H1 (cell line): ENCODE measurements around the gene CMYA5. TPM values are rescaled to one million over a fixed set of nuclear protein-coding genes. Genes with fewer than 3 reads are reported as not detected.

Experiments used
- BRCA1 ChIP-seq: IDR thresholded peaks from 2 replicates; pipeline ENCODE4 v1.6.1; 2012; ENCODE audit warnings: low read depth, low read length, improper control_type of control experiment
- CHD1 ChIP-seq: IDR thresholded peaks from 2 replicates; pipeline ENCODE4 v1.6.1; 2012; ENCODE audit warnings: low read depth, low read length, improper control_type of control experiment
- EGR1 ChIP-seq: IDR thresholded peaks from 2 replicates; pipeline ENCODE4 v1.6.1; 2011; ENCODE audit warnings: low read depth, low read length, borderline replicate concordance
- HDAC2 ChIP-seq, 2 experiments: fragments of 300-600 bp in 1 of 2; sonication (generic) in 1 of 2; IDR thresholded peaks; 2 replicates each; pipeline ENCODE4 v1.6.1; 2011 to 2012; ENCODE audit warnings: low read depth in 2 of 2, low read length in 2 of 2, mild to moderate bottlenecking in 2 of 2, moderate library complexity in 2 of 2, borderline replicate concordance in 1 of 2, inconsistent platforms in 1 of 2
- RFX5 ChIP-seq: IDR thresholded peaks from 2 replicates; pipeline ENCODE4 v1.6.1; 2011; ENCODE audit warnings: low read depth, low read length, improper control_type of control experiment, borderline replicate concordance
- SIN3A ChIP-seq, 2 experiments: IDR thresholded peaks in 1 of 2; conservative IDR thresholded peaks in 1 of 2; 2 replicates each; pipeline ENCODE4 v1.6.1; 2011 to 2012; ENCODE audit warnings: low read length in 2 of 2, improper control_type of control experiment in 1 of 2, low read depth in 1 of 2, mild to moderate bottlenecking in 1 of 2
- SIX5 ChIP-seq: IDR thresholded peaks from 2 replicates; pipeline ENCODE4 v1.6.1; 2011; ENCODE audit warnings: mild to moderate bottlenecking, low read depth, low read length
- SP2 ChIP-seq: IDR thresholded peaks from 2 replicates; pipeline ENCODE4 v1.6.1; 2012; ENCODE audit warnings: mild to moderate bottlenecking, low read length, inconsistent platforms
- YY1 ChIP-seq: IDR thresholded peaks from 2 replicates; pipeline ENCODE4 v1.6.1; 2011; ENCODE audit warnings: low read depth, mild to moderate bottlenecking, low read length
- polyA plus RNA-seq, 7 experiments: library from polyadenylated mRNA; depleted of rRNA in 3 of 7; stranded (reverse) in 5 of 7; unstranded in 2 of 7; fragments of >200 nt in 5 of 7; fragments of 200-250 nt in 2 of 7; gene quantifications; 1 replicate in 5 of 7; 2 replicates in 1 of 7; 4 replicates in 1 of 7; pipeline versions ENCODE4 v1.2.1 to v1.2.3, GENCODE V29; 2011 to 2013; ENCODE audit warnings: missing spikeins in 2 of 7, mixed read lengths in 2 of 7
- total RNA-seq: library from RNA; stranded (reverse); fragmentation: NEBNext Ultra II Directional; extraction: Animal tissue kit (Norgen Biotek cat#: 25700); gene quantifications from 2 replicates; pipeline ENCODE4 v1.2.1, GENCODE V29; 2021
- TF ChIP-seq, protein P1 (sequence below): fragments of 300-600 bp; sonication (generic); IDR thresholded peaks from 2 replicates; pipeline ENCODE4 v1.7.1; 2012; ENCODE audit warnings: low read length, moderate library complexity, mild to moderate bottlenecking, inconsistent platforms; ENCODE audit not compliant: insufficient replicate concordance

CMYA5 gene
- total and polyA plus RNA-seq, 2 of the 8 experiments (the other 6 are each of a cell fraction or from before 2014, with no cell fraction given): 0.88 to 0.95 TPM

DNA sequence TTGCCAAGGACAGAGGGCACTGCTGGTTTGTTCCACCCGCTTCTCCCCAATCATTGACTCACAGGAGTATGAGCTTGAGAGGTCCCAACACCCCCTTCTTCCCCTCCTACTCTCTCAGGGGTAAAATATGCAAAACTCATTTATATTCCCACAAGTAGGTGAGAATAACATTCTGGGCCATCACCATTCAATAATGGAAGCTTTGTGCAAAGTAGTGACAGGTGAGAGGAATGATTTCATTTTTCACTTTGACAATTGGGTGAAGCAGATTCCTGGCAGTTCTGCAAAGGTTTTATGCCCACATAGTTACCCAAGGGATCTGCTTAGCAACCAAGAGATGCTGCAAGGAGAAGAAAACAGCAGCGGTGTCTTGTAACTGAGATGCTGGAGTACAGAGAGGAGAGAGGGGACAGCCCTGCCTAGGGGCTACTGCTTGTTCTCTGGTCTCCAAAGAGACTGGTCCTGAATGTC lies 137.6 kb downstream of the CMYA5 start (continued):
- TF ChIP-seq, protein P1, sequence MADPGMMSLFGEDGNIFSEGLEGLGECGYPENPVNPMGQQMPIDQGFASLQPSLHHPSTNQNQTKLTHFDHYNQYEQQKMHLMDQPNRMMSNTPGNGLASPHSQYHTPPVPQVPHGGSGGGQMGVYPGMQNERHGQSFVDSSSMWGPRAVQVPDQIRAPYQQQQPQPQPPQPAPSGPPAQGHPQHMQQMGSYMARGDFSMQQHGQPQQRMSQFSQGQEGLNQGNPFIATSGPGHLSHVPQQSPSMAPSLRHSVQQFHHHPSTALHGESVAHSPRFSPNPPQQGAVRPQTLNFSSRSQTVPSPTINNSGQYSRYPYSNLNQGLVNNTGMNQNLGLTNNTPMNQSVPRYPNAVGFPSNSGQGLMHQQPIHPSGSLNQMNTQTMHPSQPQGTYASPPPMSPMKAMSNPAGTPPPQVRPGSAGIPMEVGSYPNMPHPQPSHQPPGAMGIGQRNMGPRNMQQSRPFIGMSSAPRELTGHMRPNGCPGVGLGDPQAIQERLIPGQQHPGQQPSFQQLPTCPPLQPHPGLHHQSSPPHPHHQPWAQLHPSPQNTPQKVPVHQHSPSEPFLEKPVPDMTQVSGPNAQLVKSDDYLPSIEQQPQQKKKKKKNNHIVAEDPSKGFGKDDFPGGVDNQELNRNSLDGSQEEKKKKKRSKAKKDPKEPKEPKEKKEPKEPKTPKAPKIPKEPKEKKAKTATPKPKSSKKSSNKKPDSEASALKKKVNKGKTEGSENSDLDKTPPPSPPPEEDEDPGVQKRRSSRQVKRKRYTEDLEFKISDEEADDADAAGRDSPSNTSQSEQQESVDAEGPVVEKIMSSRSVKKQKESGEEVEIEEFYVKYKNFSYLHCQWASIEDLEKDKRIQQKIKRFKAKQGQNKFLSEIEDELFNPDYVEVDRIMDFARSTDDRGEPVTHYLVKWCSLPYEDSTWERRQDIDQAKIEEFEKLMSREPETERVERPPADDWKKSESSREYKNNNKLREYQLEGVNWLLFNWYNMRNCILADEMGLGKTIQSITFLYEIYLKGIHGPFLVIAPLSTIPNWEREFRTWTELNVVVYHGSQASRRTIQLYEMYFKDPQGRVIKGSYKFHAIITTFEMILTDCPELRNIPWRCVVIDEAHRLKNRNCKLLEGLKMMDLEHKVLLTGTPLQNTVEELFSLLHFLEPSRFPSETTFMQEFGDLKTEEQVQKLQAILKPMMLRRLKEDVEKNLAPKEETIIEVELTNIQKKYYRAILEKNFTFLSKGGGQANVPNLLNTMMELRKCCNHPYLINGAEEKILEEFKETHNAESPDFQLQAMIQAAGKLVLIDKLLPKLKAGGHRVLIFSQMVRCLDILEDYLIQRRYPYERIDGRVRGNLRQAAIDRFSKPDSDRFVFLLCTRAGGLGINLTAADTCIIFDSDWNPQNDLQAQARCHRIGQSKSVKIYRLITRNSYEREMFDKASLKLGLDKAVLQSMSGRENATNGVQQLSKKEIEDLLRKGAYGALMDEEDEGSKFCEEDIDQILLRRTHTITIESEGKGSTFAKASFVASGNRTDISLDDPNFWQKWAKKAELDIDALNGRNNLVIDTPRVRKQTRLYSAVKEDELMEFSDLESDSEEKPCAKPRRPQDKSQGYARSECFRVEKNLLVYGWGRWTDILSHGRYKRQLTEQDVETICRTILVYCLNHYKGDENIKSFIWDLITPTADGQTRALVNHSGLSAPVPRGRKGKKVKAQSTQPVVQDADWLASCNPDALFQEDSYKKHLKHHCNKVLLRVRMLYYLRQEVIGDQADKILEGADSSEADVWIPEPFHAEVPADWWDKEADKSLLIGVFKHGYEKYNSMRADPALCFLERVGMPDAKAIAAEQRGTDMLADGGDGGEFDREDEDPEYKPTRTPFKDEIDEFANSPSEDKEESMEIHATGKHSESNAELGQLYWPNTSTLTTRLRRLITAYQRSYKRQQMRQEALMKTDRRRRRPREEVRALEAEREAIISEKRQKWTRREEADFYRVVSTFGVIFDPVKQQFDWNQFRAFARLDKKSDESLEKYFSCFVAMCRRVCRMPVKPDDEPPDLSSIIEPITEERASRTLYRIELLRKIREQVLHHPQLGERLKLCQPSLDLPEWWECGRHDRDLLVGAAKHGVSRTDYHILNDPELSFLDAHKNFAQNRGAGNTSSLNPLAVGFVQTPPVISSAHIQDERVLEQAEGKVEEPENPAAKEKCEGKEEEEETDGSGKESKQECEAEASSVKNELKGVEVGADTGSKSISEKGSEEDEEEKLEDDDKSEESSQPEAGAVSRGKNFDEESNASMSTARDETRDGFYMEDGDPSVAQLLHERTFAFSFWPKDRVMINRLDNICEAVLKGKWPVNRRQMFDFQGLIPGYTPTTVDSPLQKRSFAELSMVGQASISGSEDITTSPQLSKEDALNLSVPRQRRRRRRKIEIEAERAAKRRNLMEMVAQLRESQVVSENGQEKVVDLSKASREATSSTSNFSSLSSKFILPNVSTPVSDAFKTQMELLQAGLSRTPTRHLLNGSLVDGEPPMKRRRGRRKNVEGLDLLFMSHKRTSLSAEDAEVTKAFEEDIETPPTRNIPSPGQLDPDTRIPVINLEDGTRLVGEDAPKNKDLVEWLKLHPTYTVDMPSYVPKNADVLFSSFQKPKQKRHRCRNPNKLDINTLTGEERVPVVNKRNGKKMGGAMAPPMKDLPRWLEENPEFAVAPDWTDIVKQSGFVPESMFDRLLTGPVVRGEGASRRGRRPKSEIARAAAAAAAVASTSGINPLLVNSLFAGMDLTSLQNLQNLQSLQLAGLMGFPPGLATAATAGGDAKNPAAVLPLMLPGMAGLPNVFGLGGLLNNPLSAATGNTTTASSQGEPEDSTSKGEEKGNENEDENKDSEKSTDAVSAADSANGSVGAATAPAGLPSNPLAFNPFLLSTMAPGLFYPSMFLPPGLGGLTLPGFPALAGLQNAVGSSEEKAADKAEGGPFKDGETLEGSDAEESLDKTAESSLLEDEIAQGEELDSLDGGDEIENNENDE: no peak
- TF ChIP-seq SIN3A (conservative IDR thresholded peaks at IDR 0.05 in 1 of 2, IDR thresholded peaks at IDR 0.05 in 1 of 2; ENCODE audit: low read depth in 1 of 2, low read length in 2 of 2) (no peak), HDAC2 (IDR thresholded peaks at IDR 0.05; ENCODE audit: borderline replicate concordance in 1 of 2, low read depth in 2 of 2, low read length in 2 of 2) (no peak), CHD1 (no peak), BRCA1 (no peak), EGR1 (no peak), YY1 (no peak), SIX5 (no peak), RFX5 (no peak), SP2 (no peak)
- TF ChIP-seq, all 59 proteins: peak for 0
